NCI-H460 (cell line): ENCODE results near the gene MMP7. TPM values are rescaled to one million over a fixed set of nuclear protein-coding genes. Genes with fewer than 3 reads are reported as not detected.

Experiments
- DNase-seq: peaks from one replicate; pipeline ENCODE4 v3.0.0-alpha.2; 2016; ENCODE audit warnings: low read depth; ENCODE audit errors: extremely low read depth
- polyA plus RNA-seq: library from polyadenylated mRNA; depleted of rRNA; stranded (reverse); fragments of >200 nt; gene quantifications from 2 replicates; pipeline ENCODE4 v1.2.3, GENCODE V29; 2014; cell fraction: nucleus; rRNA removed
- total RNA-seq: library from RNA; depleted of rRNA; stranded (reverse); fragments of >200 nt; shearing (Covaris generic); gene quantifications from 2 replicates; pipeline ENCODE4 v1.2.3, GENCODE V29; 2014; rRNA removed

Gene MMP7
- total RNA-seq = 0.12 and 0.75 TPM in 2 replicates
- polyA plus RNA-seq = not detected in 2 replicates

DNA sequence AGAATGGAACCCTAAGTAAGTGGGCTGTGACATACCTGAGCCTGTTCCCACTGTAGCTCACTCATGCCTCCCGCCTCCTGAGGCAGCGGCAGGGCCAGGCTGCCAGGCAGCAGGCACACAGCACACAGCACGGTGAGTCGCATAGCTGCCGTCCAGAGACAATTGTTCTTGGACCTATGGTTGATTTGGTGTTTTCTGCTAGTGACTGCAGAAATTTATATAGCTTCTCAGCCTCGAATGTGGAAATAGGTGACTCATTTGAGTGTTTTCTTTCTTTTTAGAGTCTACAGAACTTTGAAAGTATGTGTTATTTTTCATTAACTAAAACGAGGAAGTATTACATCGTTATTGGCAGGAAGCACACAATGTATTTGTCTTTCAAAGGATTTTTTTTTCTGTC is at the start of gene MMP7:
Gene MMP7, minus strand, starts transcription at position 190 of the 400 bp plus-strand sequence. Its CDS starts 47 bp downstream, at position 143.
- no peak for DNase-seq

GRCh38 chr11:102577723-102578122 is 47.2 kb upstream of the MMP7 start:
- DNase-seq = no peak

- no peak for DNase-seq
These were observed 46.6 kb upstream of the MMP7 start for GRCh38 chr11:102577182-102577581.

GRCh38 chr11:102576350-102576749 is 45.8 kb upstream of the MMP7 start:
- no peak for DNase-seq

DNA sequence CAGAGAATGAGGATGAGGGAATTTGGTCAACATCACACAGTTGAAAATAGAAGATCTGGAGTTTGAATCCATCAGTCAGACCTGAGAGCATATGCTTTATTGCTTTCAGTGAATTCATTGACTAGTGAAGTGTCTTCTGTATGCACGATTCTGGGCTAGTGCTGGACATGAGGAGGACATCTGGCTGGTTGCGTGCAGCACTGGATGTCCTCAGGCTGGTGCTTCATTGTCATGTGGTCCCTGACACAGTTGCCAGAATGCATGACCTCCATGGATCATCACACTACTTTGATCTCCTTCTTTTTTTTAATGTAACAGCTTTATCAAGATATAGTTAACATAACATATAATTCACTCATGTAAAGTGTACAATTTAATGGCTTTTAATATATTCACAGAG is 44.5 kb upstream of the MMP7 start:
- no peak for DNase-seq

- no peak for DNase-seq
These were observed 43.3 kb upstream of the MMP7 start for GRCh38 chr11:102573851-102574250.

DNA sequence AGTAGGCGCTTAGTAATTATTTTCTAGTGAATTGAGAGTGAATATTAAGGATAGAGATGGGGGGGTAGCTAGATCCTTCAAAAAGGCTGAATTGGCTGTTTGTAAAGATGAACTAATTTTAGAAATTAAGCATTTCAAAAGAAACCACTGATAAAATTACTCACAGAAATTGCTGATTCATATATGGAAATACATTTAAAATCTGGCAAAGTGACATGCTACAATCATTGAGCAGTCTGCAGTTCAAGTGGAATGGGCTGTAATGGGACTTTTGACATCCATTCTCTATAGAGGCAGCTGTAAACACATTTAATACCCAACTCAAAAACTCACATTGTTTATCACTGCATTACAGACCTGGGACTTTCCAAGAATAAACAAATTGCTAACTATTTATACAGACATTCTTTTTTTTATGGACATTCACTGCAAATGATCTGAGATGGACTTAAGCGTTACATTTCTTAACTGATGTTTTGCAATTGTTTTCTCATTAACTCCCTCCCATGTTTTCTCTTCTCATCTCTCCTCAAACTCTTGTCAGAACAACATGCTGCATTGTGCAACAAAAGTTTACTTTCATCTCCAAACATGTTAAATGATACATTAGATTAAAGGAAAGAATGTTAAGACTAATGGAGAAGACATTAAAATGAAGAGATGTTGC is 42.1 kb upstream of the MMP7 start:
- no peak for DNase-seq

DNA sequence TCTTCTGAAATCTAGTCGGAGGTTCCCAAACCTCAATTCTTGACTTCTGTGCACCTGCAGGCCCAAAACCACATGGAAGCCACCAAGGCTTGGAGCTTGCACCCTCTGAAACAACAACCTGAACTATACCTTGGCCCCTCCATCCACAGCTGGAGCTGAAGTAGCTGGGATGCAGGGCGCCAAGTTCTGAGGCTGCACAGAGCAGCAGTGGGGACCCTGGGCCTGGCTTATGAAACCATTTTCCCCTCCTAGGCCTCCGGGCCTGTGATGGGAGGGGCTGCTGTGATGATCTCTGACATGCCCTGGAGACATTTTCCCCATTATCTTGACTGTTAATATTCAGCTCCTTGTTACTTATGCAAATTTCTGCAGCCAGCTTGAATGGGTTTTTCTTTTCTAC is 38.3 kb upstream of the MMP7 start:
- no peak for DNase-seq

- DNase-seq = no peak
These were observed 35.6 kb upstream of the MMP7 start for GRCh38 chr11:102566112-102566511.

GRCh38 chr11:102564110-102564509 is 33.6 kb upstream of the MMP7 start:
- DNase-seq = peak; percentile 19

DNA sequence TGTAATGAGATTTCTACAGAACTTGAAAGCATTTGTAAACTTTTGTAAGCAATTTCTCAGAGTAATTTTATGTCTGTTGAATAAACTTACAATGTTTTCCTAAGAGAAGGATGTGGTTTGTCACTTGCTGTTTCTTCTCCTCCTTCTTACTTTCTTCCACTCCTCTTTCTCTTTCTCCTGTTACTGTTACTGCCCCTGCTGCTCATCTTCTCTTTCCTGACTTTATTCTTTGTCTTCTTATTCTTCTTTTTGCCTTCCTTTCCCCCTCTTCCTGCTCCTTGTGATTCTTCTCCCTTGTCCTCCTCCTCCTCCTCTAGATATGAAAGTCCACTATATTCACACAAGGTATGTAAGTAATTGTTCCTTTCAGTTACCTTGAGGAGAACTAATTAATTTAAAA is 31.1 kb upstream of the MMP7 start:
- DNase-seq = no peak

- DNase-seq = no peak
These were observed 30.0 kb upstream of the MMP7 start for GRCh38 chr11:102560555-102561011.

DNA sequence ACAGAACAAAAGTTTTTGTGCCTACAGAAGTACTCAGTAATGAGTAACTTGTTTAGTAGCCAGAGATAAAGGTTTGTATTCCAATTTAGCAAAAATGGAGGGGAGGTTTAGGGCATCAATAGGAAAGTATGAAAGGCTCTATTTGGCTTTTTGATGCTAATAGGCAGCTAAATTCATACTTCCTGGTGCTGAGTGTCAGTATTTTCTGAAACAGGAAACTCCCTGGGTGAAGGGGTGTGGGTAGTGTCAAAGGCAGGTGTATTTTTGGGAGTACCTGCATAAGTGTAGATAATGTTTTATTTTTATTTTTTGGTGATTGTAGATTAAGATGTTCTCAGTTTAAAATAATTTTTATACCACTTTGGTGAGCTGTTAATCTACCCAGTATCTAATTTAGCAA is 29.3 kb upstream of the MMP7 start:
- DNase-seq = no peak

- no peak for DNase-seq
These were observed 24.5 kb upstream of the MMP7 start for GRCh38 chr11:102555091-102555490.

DNA sequence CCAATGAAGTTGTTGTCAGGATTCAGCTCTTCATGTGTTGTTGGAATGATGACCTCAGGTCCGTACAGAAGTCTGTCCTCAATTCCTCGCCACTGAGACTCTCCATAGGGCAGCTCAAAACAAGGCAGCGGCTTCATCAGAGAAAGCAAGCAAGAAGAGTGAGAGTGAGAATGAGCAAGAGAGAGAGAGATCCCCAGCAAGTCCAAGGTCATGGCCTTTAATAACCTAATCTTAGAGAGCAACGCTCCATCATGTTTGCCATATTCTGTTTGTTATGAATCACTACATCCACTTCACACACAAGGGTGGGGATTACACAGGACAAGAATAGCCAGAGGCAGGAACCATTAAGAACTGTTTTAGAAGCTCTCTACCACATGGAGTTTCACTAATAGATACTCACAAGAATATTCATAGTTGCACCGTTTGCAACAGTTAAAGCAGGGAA is 23.3 kb upstream of the MMP7 start:
- no peak for DNase-seq

DNA sequence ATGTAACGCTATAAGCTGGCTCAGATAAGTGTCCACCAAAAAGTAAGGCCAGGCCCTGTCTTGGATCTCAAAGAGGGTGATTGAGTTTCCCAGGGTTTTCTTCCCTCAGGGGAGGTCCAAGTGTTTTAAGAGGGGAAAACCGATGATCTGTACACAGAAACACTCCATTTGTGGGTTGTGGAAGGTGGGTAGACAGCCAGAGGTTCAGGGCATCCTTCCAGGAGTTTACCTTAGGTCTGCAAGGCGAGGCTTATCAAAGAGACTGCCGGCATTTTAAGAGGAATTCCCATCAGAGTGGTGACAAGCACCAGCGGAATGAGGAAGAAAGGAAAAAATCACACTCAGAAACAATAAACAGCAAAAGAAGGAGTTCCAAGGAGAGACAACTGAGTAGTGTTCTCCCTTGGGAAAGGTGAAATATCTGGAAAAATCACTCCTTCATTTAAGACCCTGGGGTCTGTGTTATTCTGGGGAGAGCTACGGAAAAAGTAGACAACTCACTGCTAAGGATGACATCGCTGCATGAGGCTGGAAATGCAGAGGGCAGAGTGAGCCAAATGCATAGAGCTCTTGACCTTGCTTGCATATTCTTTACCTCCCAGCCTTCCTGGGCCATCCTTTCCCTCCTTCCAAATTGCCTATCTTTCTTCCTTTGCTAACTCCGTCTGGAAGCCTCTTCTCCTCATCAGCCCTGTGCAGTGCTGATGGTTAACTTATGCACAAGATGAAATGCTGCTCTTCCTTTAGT is 22.1 kb upstream of the MMP7 start:
- no peak for DNase-seq

- no peak for DNase-seq
These were observed 21.5 kb upstream of the MMP7 start for GRCh38 chr11:102552020-102552419.

DNA sequence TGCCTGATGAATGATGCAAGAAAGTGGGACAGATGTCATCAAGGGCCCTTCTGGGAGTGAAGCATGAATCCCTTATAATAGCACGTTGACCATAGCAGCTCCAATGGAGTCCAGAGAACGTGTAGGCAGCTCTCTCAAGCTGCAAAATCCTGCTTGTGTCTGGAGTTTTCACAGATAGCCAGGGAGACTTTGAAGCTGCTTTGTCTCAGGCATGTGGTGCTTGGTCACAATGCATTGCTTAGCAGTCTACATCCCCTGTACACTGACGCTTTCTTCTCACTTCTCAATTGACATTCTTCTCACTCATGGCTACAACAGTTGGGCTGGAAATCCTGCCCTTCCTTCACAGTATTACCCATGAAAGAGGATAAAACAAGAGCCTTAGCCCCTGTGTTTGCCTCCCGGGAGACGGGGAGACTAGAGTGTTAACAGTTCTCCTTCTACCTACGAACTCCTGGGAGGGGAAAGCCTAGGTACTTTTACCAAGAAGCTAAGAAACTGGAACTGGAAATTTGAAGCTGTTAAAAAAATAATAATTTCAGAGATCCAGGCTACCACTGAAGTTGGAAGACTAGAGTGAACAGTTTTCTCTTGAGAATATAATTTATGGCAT is 20.7 kb upstream of the MMP7 start:
- no peak for DNase-seq

DNA sequence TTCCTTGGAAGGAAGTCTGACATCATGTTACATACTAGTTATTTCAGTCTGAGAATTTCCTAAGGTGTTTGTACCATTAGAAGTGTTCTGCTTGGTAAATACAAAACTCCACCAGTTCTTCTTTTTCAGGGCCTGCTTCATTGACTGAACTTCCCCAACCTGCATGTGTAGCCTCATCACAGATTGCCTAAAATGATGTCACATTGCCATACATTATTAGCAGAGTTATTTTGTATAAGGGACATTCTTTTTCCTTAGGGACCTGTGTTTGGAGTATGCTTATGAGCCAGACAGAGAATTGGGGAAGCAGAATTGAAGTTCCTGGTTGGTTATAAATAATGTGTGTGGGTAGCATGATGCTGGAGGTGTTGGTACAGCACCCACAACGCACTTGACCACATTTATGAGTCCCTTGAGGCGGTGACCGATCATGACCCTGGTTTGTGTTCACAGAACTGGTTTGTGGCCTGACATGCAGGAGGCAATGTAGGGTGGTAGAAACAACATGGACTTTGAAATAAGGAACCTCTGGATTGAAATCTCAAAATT is 16.4 kb upstream of the MMP7 start:
- no peak for DNase-seq

DNA sequence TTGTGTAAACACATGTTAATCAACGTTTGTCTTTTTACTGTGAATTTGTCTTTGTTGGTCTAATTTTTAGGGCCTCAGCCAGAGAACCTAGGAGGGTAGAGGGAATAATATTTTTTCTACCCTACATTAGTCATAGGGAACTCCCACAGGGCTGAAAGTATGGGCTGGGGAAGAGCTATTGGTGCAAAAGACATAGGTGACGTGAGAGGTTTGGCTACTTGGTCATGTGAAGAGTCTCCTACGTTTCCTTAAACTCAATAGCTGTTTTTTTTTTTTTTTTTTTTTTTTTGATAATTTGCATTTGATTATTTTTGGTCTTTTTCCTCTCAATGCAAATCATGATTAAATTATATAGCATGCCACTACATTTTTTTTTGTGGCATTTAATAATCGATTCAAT is 15.9 kb upstream of the MMP7 start:
- DNase-seq = no peak

- DNase-seq = no peak
These were observed 15.2 kb upstream of the MMP7 start for GRCh38 chr11:102545701-102546100.
